Measurements from ENCODE around the gene PDIK1L. TPM values are rescaled to one million over a fixed set of nuclear protein-coding genes. Genes with fewer than 3 reads are reported as not detected.

PDIK1L gene
- total and polyA plus RNA-seq, 2 of the 8 experiments (the other 6 are each of a cell fraction or from before 2014, with no cell fraction given): 0.95 to 4.5 TPM

GRCh38 chr1:26119892-26120608 is 8.4 kb downstream of the PDIK1L start:
- no peak overlapping the region for H3K27ac ChIP-seq (ENCODE audit: low read depth, low read length)
- no peak overlapping the region for H3K4me3 ChIP-seq (ENCODE audit: extremely low read depth in 1 of 4, insufficient read depth in 2 of 4, low read depth in 3 of 4, low read length in 4 of 4)
- FAIRE-seq: no peak
- 79% methylated on average over 9 of the region's 9 CpGs; no CpG with 5 or more reads in 1 of the 2 experiments for WGBS, 2 experiments (ENCODE audit: extremely low coverage in 1 of 2, insufficient coverage in 1 of 2, insufficient read length in 1 of 2, insufficient replicate concordance in 2 of 2, low coverage in 1 of 2, low lambda C conversion rate in 2 of 2, missing lambda C conversion rate in 1 of 2)
- H4K8ac ChIP-seq (ENCODE audit: extremely low read depth, insufficient read depth, low read length): no peak overlapping the region
- no peak overlapping the region for H2AK5ac ChIP-seq (ENCODE audit: low read depth, low read length)
- no peak overlapping the region for H3K23ac ChIP-seq (ENCODE audit: insufficient read length)
- no peaks in the 10 kb centered on the region for H3K4me1 ChIP-seq (replicated peaks in 1 of 4; ENCODE audit: control insufficient read depth in 3 of 4, insufficient read depth in 4 of 4, low read length in 3 of 4)
- H3K27me3 ChIP-seq (replicated peaks in 1 of 4; ENCODE audit: control insufficient read depth in 3 of 4, extremely low read depth in 1 of 4, insufficient read depth in 3 of 4, low read length in 3 of 4): no peaks in the 10 kb centered on the region
- H3K18ac ChIP-seq (ENCODE audit: extremely low read depth, low read length): no peak overlapping the region
- H4K5ac ChIP-seq (ENCODE audit: insufficient read length, low read depth, low read length): no peak overlapping the region
- no peak overlapping the region for H2BK15ac ChIP-seq (ENCODE audit: low read length)
- H4K20me1 ChIP-seq (replicated peaks in 1 of 2; ENCODE audit: control insufficient read depth in 1 of 2, insufficient read depth in 2 of 2, low read length in 2 of 2): peaks cover 0 to 2% of the 10 kb centered on the region in 2 experiments
- H3K79me2 ChIP-seq (ENCODE audit: control insufficient read depth in 1 of 2, insufficient read depth in 2 of 2, low read length in 2 of 2): no peaks in the 10 kb centered on the region
- H2BK20ac ChIP-seq (ENCODE audit: low read length): no peak overlapping the region
- no peak overlapping the region for H3K14ac ChIP-seq (ENCODE audit: insufficient read length)
- DNase-seq (ENCODE audit: low read depth in 1 of 2, low spot score in 2 of 2): no peak
- no peaks in the 10 kb centered on the region for H3K79me1 ChIP-seq (ENCODE audit: low read depth, low read length)
- H2BK120ac ChIP-seq (replicated peaks; ENCODE audit: low read depth, low read length): no peak overlapping the region
- H3K4ac ChIP-seq (replicated peaks; ENCODE audit: insufficient read length, low read depth, low read length): no peak overlapping the region
- H4K91ac ChIP-seq (replicated peaks; ENCODE audit: insufficient read length, low read length): no peak overlapping the region
- H3K56ac ChIP-seq (replicated peaks; ENCODE audit: insufficient read length, low read depth, low read length): no peak overlapping the region
- H2BK12ac ChIP-seq (ENCODE audit: low read depth, low read length): no peak overlapping the region
- H3K4me2 ChIP-seq (ENCODE audit: insufficient read depth in 1 of 2, low read depth in 2 of 2, low read length in 2 of 2): no peak overlapping the region
- no peak overlapping the region for H2BK5ac ChIP-seq (ENCODE audit: low read depth, low read length)
- CTCF ChIA-PET (ENCODE audit: partially characterized antibody): interaction anchor here (0.6 to 5.2 kb wide), 4 partner anchors 9 to 41 kb away, joined by 3 to 31 read pairs (median 3); no protein-coding TSS in a partner anchor
- POLR2A ChIA-PET (ENCODE audit: partially characterized antibody): interaction anchor here (0.6 to 1.1 kb wide), 3 partner anchors 8 to 263 kb away, joined by 4 to 5 read pairs (median 4); no protein-coding TSS in a partner anchor
- H2AFZ ChIP-seq (ENCODE audit: low read length): no peak overlapping the region
- H3K9ac ChIP-seq (replicated peaks in 1 of 4; ENCODE audit: extremely low read depth in 1 of 4, low read depth in 3 of 4, low read length in 3 of 4): no peak overlapping the region
- no peaks in the 10 kb centered on the region for H3K23me2 ChIP-seq (ENCODE audit: low read depth, low read length)
- no peaks in the 10 kb centered on the region for H3K9me3 ChIP-seq (ENCODE audit: insufficient read depth in 2 of 2, low read depth in 1 of 2, low read length in 1 of 2)
- TF ChIP-seq CBX5 (IDR thresholded peaks at IDR 0.05; ENCODE audit: low read depth, low read length) (no peak), HDAC2 (IDR thresholded peaks at IDR 0.05; ENCODE audit: borderline replicate concordance in 1 of 2, low read depth in 2 of 2, low read length in 2 of 2) (no peak), CEBPB (IDR thresholded peaks at IDR 0.05; ENCODE audit: low read depth, low read length) (no peak)
- TF ChIP-seq, protein P1, sequence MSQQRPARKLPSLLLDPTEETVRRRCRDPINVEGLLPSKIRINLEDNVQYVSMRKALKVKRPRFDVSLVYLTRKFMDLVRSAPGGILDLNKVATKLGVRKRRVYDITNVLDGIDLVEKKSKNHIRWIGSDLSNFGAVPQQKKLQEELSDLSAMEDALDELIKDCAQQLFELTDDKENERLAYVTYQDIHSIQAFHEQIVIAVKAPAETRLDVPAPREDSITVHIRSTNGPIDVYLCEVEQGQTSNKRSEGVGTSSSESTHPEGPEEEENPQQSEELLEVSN (IDR thresholded peaks at IDR 0.05): no peak
- H3K36me3 ChIP-seq (ENCODE audit: control insufficient read depth in 2 of 4, insufficient read depth in 4 of 4, low read length in 3 of 4): peaks cover 0 to 18% (median 0%) of the 10 kb centered on the region in 4 experiments; a peak in 2 of 8 replicates
